ENCODE measurements around the gene CACNA2D3. TPM values are rescaled to one million over a fixed set of nuclear protein-coding genes. Genes with fewer than 3 reads are reported as not detected.

Gene CACNA2D3
- polyA plus RNA-seq, 3 donors: 8.3 to 21.5 (median 10.4) TPM

DNA sequence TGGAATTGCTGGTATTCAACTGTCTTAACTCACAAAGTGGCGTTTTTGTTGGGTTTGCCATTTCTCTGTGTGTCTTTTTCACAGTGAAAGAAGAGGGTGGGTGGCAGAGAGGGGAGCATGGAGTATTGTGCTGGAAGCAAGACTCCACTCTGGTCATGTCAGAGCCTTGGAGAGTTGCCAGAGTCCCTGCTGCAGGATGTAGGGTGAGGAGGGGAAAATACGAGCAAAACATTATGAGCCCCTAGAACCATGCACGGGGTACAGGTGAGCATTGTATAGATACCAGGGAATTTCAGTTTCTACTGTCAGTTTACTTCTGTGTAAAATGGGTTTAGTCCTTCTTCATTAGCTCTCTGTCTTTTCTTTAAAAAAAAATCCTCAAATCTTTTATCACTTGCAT, 249.9 kb downstream of the CACNA2D3 start:
- no peak for DNase-seq
- peaks cover 6 to 11% (median 8%) of the 10 kb centered on the region in 3 donors for H3K27me3 Mint-ChIP-seq (ENCODE audit: low read depth in 3 of 3)
- Histone ChIP-seq H3K4me2 (replicated peaks; ENCODE audit: extremely low read depth, low read length, poor library complexity, severe bottlenecking) (no peak overlapping the region), H3K79me2 (ENCODE audit: insufficient read depth, low read length) (no peaks in the 10 kb centered on the region), H3K27ac (ENCODE audit: low read depth in 1 of 2, low read length in 2 of 2) (no peak overlapping the region), H2AFZ (ENCODE audit: insufficient read depth, low read depth, low read length, poor library complexity, severe bottlenecking) (no peak overlapping the region), H3K36me3 (replicated peaks in 1 of 2; ENCODE audit: control insufficient read depth in 1 of 2, insufficient read depth in 2 of 2, low read length in 2 of 2) (no peaks in the 10 kb centered on the region), H4K20me1 (ENCODE audit: insufficient read depth, low read length) (no peaks in the 10 kb centered on the region), H3K27me3 (ENCODE audit: control insufficient read depth in 2 of 2, insufficient read depth in 2 of 2, low read length in 2 of 2) (no peaks in the 10 kb centered on the region), H3K9me3 (replicated peaks in 1 of 2; ENCODE audit: control insufficient read depth in 1 of 2, insufficient read depth in 1 of 2, low read length in 2 of 2) (no peaks in the 10 kb centered on the region), H3K4me3 (replicated peaks in 1 of 3; ENCODE audit: low read depth in 2 of 3, low read length in 3 of 3) (no peak overlapping the region), H3K9ac (ENCODE audit: insufficient read depth, low read length, poor library complexity, severe bottlenecking) (no peak overlapping the region), H3K4me1 (ENCODE audit: control insufficient read depth in 1 of 2, insufficient read depth in 2 of 2, low read length in 2 of 2) (no peaks in the 10 kb centered on the region)
- H3K9me3 Mint-ChIP-seq: peaks cover 0 to 2% (median 0%) of the 10 kb centered on the region in 7 donors
- H3K36me3 Mint-ChIP-seq: no peaks in the 10 kb centered on the region
- no peak overlapping the region for H3K27ac Mint-ChIP-seq
- TF ChIP-seq, protein P1, sequence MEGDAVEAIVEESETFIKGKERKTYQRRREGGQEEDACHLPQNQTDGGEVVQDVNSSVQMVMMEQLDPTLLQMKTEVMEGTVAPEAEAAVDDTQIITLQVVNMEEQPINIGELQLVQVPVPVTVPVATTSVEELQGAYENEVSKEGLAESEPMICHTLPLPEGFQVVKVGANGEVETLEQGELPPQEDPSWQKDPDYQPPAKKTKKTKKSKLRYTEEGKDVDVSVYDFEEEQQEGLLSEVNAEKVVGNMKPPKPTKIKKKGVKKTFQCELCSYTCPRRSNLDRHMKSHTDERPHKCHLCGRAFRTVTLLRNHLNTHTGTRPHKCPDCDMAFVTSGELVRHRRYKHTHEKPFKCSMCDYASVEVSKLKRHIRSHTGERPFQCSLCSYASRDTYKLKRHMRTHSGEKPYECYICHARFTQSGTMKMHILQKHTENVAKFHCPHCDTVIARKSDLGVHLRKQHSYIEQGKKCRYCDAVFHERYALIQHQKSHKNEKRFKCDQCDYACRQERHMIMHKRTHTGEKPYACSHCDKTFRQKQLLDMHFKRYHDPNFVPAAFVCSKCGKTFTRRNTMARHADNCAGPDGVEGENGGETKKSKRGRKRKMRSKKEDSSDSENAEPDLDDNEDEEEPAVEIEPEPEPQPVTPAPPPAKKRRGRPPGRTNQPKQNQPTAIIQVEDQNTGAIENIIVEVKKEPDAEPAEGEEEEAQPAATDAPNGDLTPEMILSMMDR (IDR thresholded peaks at IDR 0.05): no peak
- WGBS (ENCODE audit: insufficient coverage): 79% methylated on average over 2 of the region's 3 CpGs
- peaks cover 9% of the 10 kb centered on the region for H3K4me1 Mint-ChIP-seq
- H3K4me3 Mint-ChIP-seq: no peak overlapping the region
- intact Hi-C loops (cut with micrococcal nuclease): no loop called here

DNA sequence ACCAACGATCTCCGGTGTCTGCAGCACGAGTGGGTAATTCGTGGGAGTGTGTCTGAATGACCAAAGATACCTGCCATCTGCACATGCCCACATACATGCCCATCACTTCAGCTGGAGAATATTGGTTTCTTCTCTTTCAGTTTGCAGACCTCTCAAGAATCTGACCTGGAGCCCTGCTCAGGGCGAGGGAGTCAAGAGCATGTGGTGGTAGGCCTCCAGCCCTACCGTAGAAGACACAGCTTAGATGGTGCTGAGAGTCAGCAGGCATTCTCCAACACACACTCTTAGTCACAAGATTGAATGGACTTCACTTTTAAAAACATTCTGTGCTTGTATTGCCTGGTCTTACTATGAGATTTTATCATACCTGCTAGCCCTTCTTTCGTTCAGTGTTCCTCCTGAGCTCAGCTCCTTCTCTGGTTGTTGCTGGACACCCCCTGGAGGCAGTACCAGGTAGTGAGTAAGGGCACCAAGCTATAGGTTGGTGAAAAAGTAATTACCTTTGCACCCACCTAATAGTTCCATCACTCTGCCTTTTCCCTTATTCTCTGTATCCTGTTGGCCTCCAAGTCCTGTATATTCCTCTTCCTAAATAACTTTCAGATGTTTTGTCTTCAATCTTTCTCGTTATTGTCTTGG, 252.0 kb downstream of the CACNA2D3 start:
- Mint-ChIP-seq H3K36me3 (no peaks in the 10 kb centered on the region), H3K4me3 (no peak overlapping the region), H3K9me3 (no peaks in the 10 kb centered on the region), H3K4me1 (peaks cover 9% of the 10 kb centered on the region), H3K27me3 (ENCODE audit: low read depth in 3 of 3) (peaks cover 4 to 8% (median 4%) of the 10 kb centered on the region in 3 donors), H3K27ac (no peak overlapping the region)
- H3K9ac ChIP-seq (ENCODE audit: insufficient read depth, low read length, poor library complexity, severe bottlenecking): no peak overlapping the region
- H3K9me3 ChIP-seq (replicated peaks in 1 of 2; ENCODE audit: control insufficient read depth in 1 of 2, insufficient read depth in 1 of 2, low read length in 2 of 2): no peaks in the 10 kb centered on the region
- H4K20me1 ChIP-seq (ENCODE audit: insufficient read depth, low read length): no peaks in the 10 kb centered on the region
- no peaks in the 10 kb centered on the region for H3K4me1 ChIP-seq (ENCODE audit: control insufficient read depth in 1 of 2, insufficient read depth in 2 of 2, low read length in 2 of 2)
- intact Hi-C loops (cut with micrococcal nuclease): no loop called here
- H3K4me2 ChIP-seq (replicated peaks; ENCODE audit: extremely low read depth, low read length, poor library complexity, severe bottlenecking): no peak overlapping the region
- H3K36me3 ChIP-seq (replicated peaks in 1 of 2; ENCODE audit: control insufficient read depth in 1 of 2, insufficient read depth in 2 of 2, low read length in 2 of 2): no peaks in the 10 kb centered on the region
- no peaks in the 10 kb centered on the region for H3K79me2 ChIP-seq (ENCODE audit: insufficient read depth, low read length)
- DNase-seq: no peak
- H3K27me3 ChIP-seq (ENCODE audit: control insufficient read depth in 2 of 2, insufficient read depth in 2 of 2, low read length in 2 of 2): no peaks in the 10 kb centered on the region
- 82% methylated on average over 1 of the region's 8 CpGs for WGBS (ENCODE audit: insufficient coverage)
- TF ChIP-seq, protein P1 (IDR thresholded peaks at IDR 0.05): peak; percentile 29
- H2AFZ ChIP-seq (ENCODE audit: insufficient read depth, low read depth, low read length, poor library complexity, severe bottlenecking): no peak overlapping the region
- no peak overlapping the region for H3K4me3 ChIP-seq (replicated peaks in 1 of 3; ENCODE audit: low read depth in 2 of 3, low read length in 3 of 3)
- no peak overlapping the region for H3K27ac ChIP-seq (ENCODE audit: low read depth in 1 of 2, low read length in 2 of 2)

Measured in CD14-positive monocyte (primary cell).